DOHH2 (cell line): ENCODE data around the gene PROZ.

Experiments
- H3F3A ChIP-seq: fragments of 200-600 bp; sonication (generic), shearing (Covaris generic); 2 replicates; pipeline ENCODE4 v1.6.0; 2016; ENCODE audit warnings: antibody characterized with exemption, mild to moderate bottlenecking; ENCODE audit not compliant: control insufficient read depth, insufficient read depth
- H3K27ac ChIP-seq: fragments of 200-600 bp; sonication (generic); 2 replicates; pipeline ENCODE4 v1.5.1; 2014; ENCODE audit warnings: low read depth, mild to moderate bottlenecking, low read length, moderate library complexity
- H3K27me3 ChIP-seq: fragments of 200-600 bp; sonication (generic); 2 replicates; pipeline ENCODE4 v1.6.1; 2014; ENCODE audit warnings: mild to moderate bottlenecking, low read length, mixed read lengths; ENCODE audit not compliant: control insufficient read depth
- H3K36me3 ChIP-seq: fragments of 200-600 bp; sonication (generic); 2 replicates; pipeline ENCODE4 v1.6.1; 2014; ENCODE audit warnings: mild to moderate bottlenecking, low read length, moderate library complexity, mixed read lengths; ENCODE audit not compliant: control insufficient read depth
- H3K4me1 ChIP-seq: fragments of 200-600 bp; sonication (generic); 2 replicates; pipeline ENCODE4 v1.6.1; 2014; ENCODE audit warnings: mild to moderate bottlenecking, low read length, mixed read lengths; ENCODE audit not compliant: control insufficient read depth
- H3K4me2 ChIP-seq: fragments of 200-600 bp; sonication (generic); 2 replicates; pipeline ENCODE4 v1.6.0; 2014; ENCODE audit warnings: mild to moderate bottlenecking, low read length, moderate library complexity
- H3K4me3 ChIP-seq: fragments of 200-600 bp; sonication (generic); 2 replicates; pipeline ENCODE4 v1.5.1; 2014; ENCODE audit warnings: mild to moderate bottlenecking, low read length, mixed read lengths
- H3K79me2 ChIP-seq: fragments of 200-600 bp; sonication (generic); 2 replicates; pipeline ENCODE4 v1.6.1; 2014; ENCODE audit warnings: mild to moderate bottlenecking, low read length, mixed read lengths; ENCODE audit not compliant: control insufficient read depth
- H3K9me2 ChIP-seq: fragments of 200-600 bp; sonication (generic); replicated peaks from 2 replicates; pipeline ENCODE4 v1.6.1; 2014; ENCODE audit warnings: mild to moderate bottlenecking, low read length, mixed read lengths; ENCODE audit not compliant: control insufficient read depth
- H3K9me3 ChIP-seq: fragments of 200-600 bp; sonication (generic); 2 replicates; pipeline ENCODE4 v1.6.1; 2014; ENCODE audit warnings: antibody characterized with exemption, low read length, mixed read lengths; ENCODE audit not compliant: control insufficient read depth, insufficient read depth
- H4K20me1 ChIP-seq: fragments of 200-600 bp; sonication (generic); 2 replicates; pipeline ENCODE4 v1.6.0; 2014; ENCODE audit warnings: low read depth, mild to moderate bottlenecking, antibody characterized with exemption, low read length, moderate library complexity; ENCODE audit not compliant: control insufficient read depth, insufficient read depth
- EZH2phosphoT487 ChIP-seq: fragments of 200-600 bp; sonication (generic); IDR thresholded peaks from 2 replicates; pipeline ENCODE4 v1.6.1; 2017; ENCODE audit warnings: borderline replicate concordance, mild to moderate bottlenecking, antibody characterized with exemption, low read length, moderate library complexity, mixed read lengths
- TF ChIP-seq, protein P1 (sequence below): fragments of 200-600 bp; sonication (generic); IDR thresholded peaks from one replicate; pipeline ENCODE4 v1.5.1; 2014; ENCODE audit warnings: antibody characterized with exemption, mild to moderate bottlenecking, low read depth, low read length; ENCODE audit not compliant: poor library complexity, severe bottlenecking

The PROZ gene

DNA sequence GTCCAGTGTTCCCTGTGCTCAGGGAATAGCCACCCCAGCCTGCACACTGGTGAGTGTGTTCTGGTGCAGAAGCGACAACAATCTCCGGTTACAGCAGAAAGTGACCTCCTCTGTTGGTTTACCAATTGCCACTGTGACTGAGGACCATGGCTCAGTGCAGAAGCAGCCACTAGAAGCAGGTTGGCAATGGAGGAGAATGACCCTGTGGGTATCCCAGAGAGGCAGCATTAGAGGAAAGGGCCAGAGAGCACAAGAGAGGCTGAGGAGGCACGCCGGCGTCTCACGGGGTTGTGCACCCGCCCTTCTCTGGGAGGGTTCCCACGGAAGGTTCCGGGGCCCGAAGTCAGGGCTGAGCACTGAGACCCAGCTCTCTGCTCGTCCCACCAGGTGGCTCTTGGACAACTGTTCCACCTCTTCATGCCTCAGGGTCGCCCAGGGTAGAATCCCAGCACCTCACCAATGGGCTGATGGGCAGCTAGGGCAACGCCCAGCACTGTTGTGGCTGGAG lies 14.0 kb downstream of the PROZ start:
- peaks cover 57% of the 10 kb centered on the region for H3K36me3 ChIP-seq
- no peak overlapping the region for H3K27ac ChIP-seq
- H4K20me1 ChIP-seq: no peaks in the 10 kb centered on the region
- H3K4me2 ChIP-seq: no peak overlapping the region
- no peaks in the 10 kb centered on the region for H3K4me1 ChIP-seq
- no peaks in the 10 kb centered on the region for H3K9me3 ChIP-seq
- H3K4me3 ChIP-seq: no peak overlapping the region
- H3K79me2 ChIP-seq: no peaks in the 10 kb centered on the region
- H3K9me2 ChIP-seq: no peaks in the 10 kb centered on the region
- TF ChIP-seq, protein P1, sequence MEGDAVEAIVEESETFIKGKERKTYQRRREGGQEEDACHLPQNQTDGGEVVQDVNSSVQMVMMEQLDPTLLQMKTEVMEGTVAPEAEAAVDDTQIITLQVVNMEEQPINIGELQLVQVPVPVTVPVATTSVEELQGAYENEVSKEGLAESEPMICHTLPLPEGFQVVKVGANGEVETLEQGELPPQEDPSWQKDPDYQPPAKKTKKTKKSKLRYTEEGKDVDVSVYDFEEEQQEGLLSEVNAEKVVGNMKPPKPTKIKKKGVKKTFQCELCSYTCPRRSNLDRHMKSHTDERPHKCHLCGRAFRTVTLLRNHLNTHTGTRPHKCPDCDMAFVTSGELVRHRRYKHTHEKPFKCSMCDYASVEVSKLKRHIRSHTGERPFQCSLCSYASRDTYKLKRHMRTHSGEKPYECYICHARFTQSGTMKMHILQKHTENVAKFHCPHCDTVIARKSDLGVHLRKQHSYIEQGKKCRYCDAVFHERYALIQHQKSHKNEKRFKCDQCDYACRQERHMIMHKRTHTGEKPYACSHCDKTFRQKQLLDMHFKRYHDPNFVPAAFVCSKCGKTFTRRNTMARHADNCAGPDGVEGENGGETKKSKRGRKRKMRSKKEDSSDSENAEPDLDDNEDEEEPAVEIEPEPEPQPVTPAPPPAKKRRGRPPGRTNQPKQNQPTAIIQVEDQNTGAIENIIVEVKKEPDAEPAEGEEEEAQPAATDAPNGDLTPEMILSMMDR: no peak
- TF ChIP-seq EZH2phosphoT487: no peak
- no peaks in the 10 kb centered on the region for H3K27me3 ChIP-seq
- no peaks in the 10 kb centered on the region for H3F3A ChIP-seq

GRCh38 chr13:113176280-113176679 lies 17.8 kb downstream of the PROZ start:
- Histone ChIP-seq H3K27me3 (no peaks in the 10 kb centered on the region), H3K4me2 (no peak overlapping the region), H3K9me3 (no peaks in the 10 kb centered on the region), H3F3A (no peaks in the 10 kb centered on the region), H3K4me1 (no peaks in the 10 kb centered on the region), H4K20me1 (no peaks in the 10 kb centered on the region), H3K27ac (no peak overlapping the region), H3K36me3 (peaks cover 76% of the 10 kb centered on the region), H3K9me2 (no peaks in the 10 kb centered on the region), H3K79me2 (no peaks in the 10 kb centered on the region), H3K4me3 (no peak overlapping the region)
- TF ChIP-seq EZH2phosphoT487: no peak
- TF ChIP-seq, protein P1: no peak

GRCh38 chr13:113176822-113177221 lies 18.4 kb downstream of the PROZ start:
- H3K9me3 ChIP-seq: no peaks in the 10 kb centered on the region
- TF ChIP-seq EZH2phosphoT487: no peak
- TF ChIP-seq, protein P1: no peak
- H4K20me1 ChIP-seq: no peaks in the 10 kb centered on the region
- no peaks in the 10 kb centered on the region for H3K4me1 ChIP-seq
- no peak overlapping the region for H3K4me3 ChIP-seq
- no peak overlapping the region for H3K4me2 ChIP-seq
- no peaks in the 10 kb centered on the region for H3K9me2 ChIP-seq
- peaks cover 76% of the 10 kb centered on the region for H3K36me3 ChIP-seq
- no peaks in the 10 kb centered on the region for H3K79me2 ChIP-seq
- no peak overlapping the region for H3K27ac ChIP-seq
- H3F3A ChIP-seq: no peaks in the 10 kb centered on the region
- H3K27me3 ChIP-seq: no peaks in the 10 kb centered on the region
